ENCODE measurements around the gene UBE2L5.

GRCh38 chr13:30415430-30416030 is 6.8 kb upstream of the UBE2L5 start:
- no peak for TF ChIP-seq EZH2 (IDR thresholded peaks at IDR 0.05)
- TF ChIP-seq POLR2AphosphoS5 (IDR thresholded peaks at IDR 0.05; ENCODE audit: borderline replicate concordance, low read depth, low read length) = no peak

All from SK-N-MC (cell line).